GM12878 (cell line): ENCODE results near the gene CSF1R. TPM values are rescaled to one million over a fixed set of nuclear protein-coding genes. Genes with fewer than 3 reads are reported as not detected.

ENCODE experiments used
- ATF3 ChIP-seq: IDR thresholded peaks from 2 replicates; pipeline ENCODE4 v1.6.1; 2011; ENCODE audit warnings: low read depth, mild to moderate bottlenecking, low read length, moderate library complexity, borderline replicate concordance; ENCODE audit errors: extremely low read depth
- BCL11A ChIP-seq: IDR thresholded peaks from 2 replicates; pipeline ENCODE4 v1.6.1; 2011; ENCODE audit warnings: low read depth, low read length
- BHLHE40 ChIP-seq, 2 experiments: fragments of 450-650 bp in 1 of 2; IDR thresholded peaks; 2 replicates each; pipeline ENCODE4 v1.6.1; 2011 to 2017; ENCODE audit warnings: low read depth in 2 of 2, borderline replicate concordance in 1 of 2, improper control_type of control experiment in 1 of 2, low read length in 1 of 2, mild to moderate bottlenecking in 1 of 2
- BMI1 ChIP-seq: fragments of 450-650 bp; IDR thresholded peaks from 2 replicates; pipeline ENCODE4 v1.6.1; 2016; ENCODE audit warnings: mild to moderate bottlenecking, moderate library complexity, borderline replicate concordance
- IKZF1 ChIP-seq: fragments of 450-650 bp; conservative IDR thresholded peaks from 2 replicates; pipeline ENCODE4 v1.6.1; 2017; ENCODE audit warnings: antibody characterized with exemption, mild to moderate bottlenecking
- MEF2A ChIP-seq: IDR thresholded peaks from 2 replicates; pipeline ENCODE4 v1.6.1; 2011; ENCODE audit warnings: low read depth, mild to moderate bottlenecking, low read length, moderate library complexity; ENCODE audit not compliant: insufficient read depth
- RAD51 ChIP-seq: fragments of 450-650 bp; IDR thresholded peaks from 2 replicates; pipeline ENCODE4 v1.6.1; 2016; ENCODE audit warnings: moderate library complexity, mild to moderate bottlenecking, inconsistent platforms
- SMAD1 ChIP-seq: fragments of 450-650 bp; IDR thresholded peaks from 2 replicates; pipeline ENCODE4 v1.6.1; 2018; ENCODE audit warnings: mild to moderate bottlenecking, low read depth; ENCODE audit not compliant: partially characterized antibody
- SMC3 ChIP-seq: IDR thresholded peaks from 2 replicates; pipeline ENCODE4 v1.6.1; 2011; ENCODE audit warnings: low read length, improper control_type of control experiment, borderline replicate concordance
- USF2 ChIP-seq: IDR thresholded peaks from 2 replicates; pipeline ENCODE4 v1.6.1; 2011; ENCODE audit warnings: low read depth, low read length, improper control_type of control experiment, borderline replicate concordance
- ZBED1 ChIP-seq: IDR thresholded peaks from 2 replicates; pipeline ENCODE4 v1.6.1; 2016; ENCODE audit warnings: borderline replicate concordance
- ZZZ3 ChIP-seq: IDR thresholded peaks from 2 replicates; pipeline ENCODE4 v1.6.1; 2011; ENCODE audit warnings: low read depth; ENCODE audit not compliant: control insufficient read depth, insufficient read length
- polyA plus RNA-seq, 11 experiments: library from polyadenylated mRNA; depleted of rRNA in 4 of 11; unstranded in 6 of 11; stranded (reverse) in 5 of 11; fragments of >200 nt; fragmentation: Nextera tagmentation in 4 of 11; fragmentation: Illumina TruSeq in 1 of 11; extraction: Ambion mirVana in 4 of 11; extraction: Trizol in 1 of 11; gene quantifications; 1 replicate in 1 of 11; 2 replicates in 10 of 11; pipeline versions ENCODE4 v1.2.1 to v1.2.3, GENCODE V29; 2011 to 2016; ENCODE audit warnings: inconsistent platforms in 2 of 11, missing spikeins in 2 of 11, low read depth in 1 of 11
- total RNA-seq, 4 experiments: library from RNA; depleted of rRNA in 3 of 4; stranded (reverse); fragments of >200 nt in 3 of 4; fragmentation: Illumina TruSeq in 1 of 4; extraction: Trizol in 1 of 4; gene quantifications; 2 replicates each; pipeline versions ENCODE4 v1.2.1 to v1.2.3, GENCODE V29; 2013 to 2021
- TF ChIP-seq, protein P1 (sequence below), 3 experiments: IDR thresholded peaks in 2 of 3; conservative IDR thresholded peaks in 1 of 3; 2 replicates each; pipeline ENCODE4 v1.5.1; 2011; ENCODE audit warnings: low read depth in 3 of 3, low read length in 3 of 3, mild to moderate bottlenecking in 3 of 3, control low read depth in 2 of 3, moderate library complexity in 2 of 3, inconsistent platforms in 1 of 3, mixed read lengths in 1 of 3; ENCODE audit not compliant: control insufficient read depth in 2 of 3, insufficient read depth in 1 of 3; ENCODE audit errors: extremely low read depth in 1 of 3
- TF ChIP-seq, protein P2 (sequence below): fragments of 450-650 bp; IDR thresholded peaks from 2 replicates; pipeline ENCODE4 v1.6.1; 2017; ENCODE audit warnings: borderline replicate concordance
- TF ChIP-seq, protein P3 (sequence below): IDR thresholded peaks from 2 replicates; pipeline ENCODE4 v1.6.1; 2012; ENCODE audit warnings: improper control_type of control experiment, low read depth, low read length; ENCODE audit not compliant: insufficient replicate concordance
- TF ChIP-seq, protein P4 (sequence below): fragments of 450-650 bp; IDR thresholded peaks from 2 replicates; pipeline ENCODE4 v1.6.1; 2017; ENCODE audit warnings: low read depth, mild to moderate bottlenecking, moderate library complexity

The CSF1R gene
- total and polyA plus RNA-seq, 10 of the 15 experiments (the other 5 are each of a cell fraction or from before 2014, with no cell fraction given) = 0.35 to 3.6 (median 1.2) TPM

- TF ChIP-seq, protein P1, sequence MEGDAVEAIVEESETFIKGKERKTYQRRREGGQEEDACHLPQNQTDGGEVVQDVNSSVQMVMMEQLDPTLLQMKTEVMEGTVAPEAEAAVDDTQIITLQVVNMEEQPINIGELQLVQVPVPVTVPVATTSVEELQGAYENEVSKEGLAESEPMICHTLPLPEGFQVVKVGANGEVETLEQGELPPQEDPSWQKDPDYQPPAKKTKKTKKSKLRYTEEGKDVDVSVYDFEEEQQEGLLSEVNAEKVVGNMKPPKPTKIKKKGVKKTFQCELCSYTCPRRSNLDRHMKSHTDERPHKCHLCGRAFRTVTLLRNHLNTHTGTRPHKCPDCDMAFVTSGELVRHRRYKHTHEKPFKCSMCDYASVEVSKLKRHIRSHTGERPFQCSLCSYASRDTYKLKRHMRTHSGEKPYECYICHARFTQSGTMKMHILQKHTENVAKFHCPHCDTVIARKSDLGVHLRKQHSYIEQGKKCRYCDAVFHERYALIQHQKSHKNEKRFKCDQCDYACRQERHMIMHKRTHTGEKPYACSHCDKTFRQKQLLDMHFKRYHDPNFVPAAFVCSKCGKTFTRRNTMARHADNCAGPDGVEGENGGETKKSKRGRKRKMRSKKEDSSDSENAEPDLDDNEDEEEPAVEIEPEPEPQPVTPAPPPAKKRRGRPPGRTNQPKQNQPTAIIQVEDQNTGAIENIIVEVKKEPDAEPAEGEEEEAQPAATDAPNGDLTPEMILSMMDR (IDR thresholded peaks at IDR 0.05 in 2 of 3, conservative IDR thresholded peaks at IDR 0.05 in 1 of 3; ENCODE audit: control insufficient read depth in 2 of 3, extremely low read depth in 1 of 3, insufficient read depth in 1 of 3, low read depth in 3 of 3, low read length in 3 of 3) = peak; percentile 88 to 92 (median 91)
- TF ChIP-seq BCL11A (no peak), ZBED1 (no peak), USF2 (no peak), IKZF1 (no peak), BHLHE40 (IDR thresholded peaks at IDR 0.05; ENCODE audit: borderline replicate concordance in 1 of 2, low read depth in 2 of 2, low read length in 1 of 2) (no peak), SMAD1 (no peak), MEF2A (no peak), ZZZ3 (no peak), ATF3 (no peak), BMI1 (no peak), RAD51 (no peak), SMC3 (peak; percentile 89; the same call in 1 of the 2 replicates)
- TF ChIP-seq, protein P2, sequence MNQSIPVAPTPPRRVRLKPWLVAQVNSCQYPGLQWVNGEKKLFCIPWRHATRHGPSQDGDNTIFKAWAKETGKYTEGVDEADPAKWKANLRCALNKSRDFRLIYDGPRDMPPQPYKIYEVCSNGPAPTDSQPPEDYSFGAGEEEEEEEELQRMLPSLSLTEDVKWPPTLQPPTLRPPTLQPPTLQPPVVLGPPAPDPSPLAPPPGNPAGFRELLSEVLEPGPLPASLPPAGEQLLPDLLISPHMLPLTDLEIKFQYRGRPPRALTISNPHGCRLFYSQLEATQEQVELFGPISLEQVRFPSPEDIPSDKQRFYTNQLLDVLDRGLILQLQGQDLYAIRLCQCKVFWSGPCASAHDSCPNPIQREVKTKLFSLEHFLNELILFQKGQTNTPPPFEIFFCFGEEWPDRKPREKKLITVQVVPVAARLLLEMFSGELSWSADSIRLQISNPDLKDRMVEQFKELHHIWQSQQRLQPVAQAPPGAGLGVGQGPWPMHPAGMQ = no peak
- TF ChIP-seq, protein P3, sequence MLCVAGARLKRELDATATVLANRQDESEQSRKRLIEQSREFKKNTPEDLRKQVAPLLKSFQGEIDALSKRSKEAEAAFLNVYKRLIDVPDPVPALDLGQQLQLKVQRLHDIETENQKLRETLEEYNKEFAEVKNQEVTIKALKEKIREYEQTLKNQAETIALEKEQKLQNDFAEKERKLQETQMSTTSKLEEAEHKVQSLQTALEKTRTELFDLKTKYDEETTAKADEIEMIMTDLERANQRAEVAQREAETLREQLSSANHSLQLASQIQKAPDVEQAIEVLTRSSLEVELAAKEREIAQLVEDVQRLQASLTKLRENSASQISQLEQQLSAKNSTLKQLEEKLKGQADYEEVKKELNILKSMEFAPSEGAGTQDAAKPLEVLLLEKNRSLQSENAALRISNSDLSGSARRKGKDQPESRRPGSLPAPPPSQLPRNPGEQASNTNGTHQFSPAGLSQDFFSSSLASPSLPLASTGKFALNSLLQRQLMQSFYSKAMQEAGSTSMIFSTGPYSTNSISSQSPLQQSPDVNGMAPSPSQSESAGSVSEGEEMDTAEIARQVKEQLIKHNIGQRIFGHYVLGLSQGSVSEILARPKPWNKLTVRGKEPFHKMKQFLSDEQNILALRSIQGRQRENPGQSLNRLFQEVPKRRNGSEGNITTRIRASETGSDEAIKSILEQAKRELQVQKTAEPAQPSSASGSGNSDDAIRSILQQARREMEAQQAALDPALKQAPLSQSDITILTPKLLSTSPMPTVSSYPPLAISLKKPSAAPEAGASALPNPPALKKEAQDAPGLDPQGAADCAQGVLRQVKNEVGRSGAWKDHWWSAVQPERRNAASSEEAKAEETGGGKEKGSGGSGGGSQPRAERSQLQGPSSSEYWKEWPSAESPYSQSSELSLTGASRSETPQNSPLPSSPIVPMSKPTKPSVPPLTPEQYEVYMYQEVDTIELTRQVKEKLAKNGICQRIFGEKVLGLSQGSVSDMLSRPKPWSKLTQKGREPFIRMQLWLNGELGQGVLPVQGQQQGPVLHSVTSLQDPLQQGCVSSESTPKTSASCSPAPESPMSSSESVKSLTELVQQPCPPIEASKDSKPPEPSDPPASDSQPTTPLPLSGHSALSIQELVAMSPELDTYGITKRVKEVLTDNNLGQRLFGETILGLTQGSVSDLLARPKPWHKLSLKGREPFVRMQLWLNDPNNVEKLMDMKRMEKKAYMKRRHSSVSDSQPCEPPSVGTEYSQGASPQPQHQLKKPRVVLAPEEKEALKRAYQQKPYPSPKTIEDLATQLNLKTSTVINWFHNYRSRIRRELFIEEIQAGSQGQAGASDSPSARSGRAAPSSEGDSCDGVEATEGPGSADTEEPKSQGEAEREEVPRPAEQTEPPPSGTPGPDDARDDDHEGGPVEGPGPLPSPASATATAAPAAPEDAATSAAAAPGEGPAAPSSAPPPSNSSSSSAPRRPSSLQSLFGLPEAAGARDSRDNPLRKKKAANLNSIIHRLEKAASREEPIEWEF = no peak
- TF ChIP-seq, protein P4, sequence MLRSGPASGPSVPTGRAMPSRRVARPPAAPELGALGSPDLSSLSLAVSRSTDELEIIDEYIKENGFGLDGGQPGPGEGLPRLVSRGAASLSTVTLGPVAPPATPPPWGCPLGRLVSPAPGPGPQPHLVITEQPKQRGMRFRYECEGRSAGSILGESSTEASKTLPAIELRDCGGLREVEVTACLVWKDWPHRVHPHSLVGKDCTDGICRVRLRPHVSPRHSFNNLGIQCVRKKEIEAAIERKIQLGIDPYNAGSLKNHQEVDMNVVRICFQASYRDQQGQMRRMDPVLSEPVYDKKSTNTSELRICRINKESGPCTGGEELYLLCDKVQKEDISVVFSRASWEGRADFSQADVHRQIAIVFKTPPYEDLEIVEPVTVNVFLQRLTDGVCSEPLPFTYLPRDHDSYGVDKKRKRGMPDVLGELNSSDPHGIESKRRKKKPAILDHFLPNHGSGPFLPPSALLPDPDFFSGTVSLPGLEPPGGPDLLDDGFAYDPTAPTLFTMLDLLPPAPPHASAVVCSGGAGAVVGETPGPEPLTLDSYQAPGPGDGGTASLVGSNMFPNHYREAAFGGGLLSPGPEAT = no peak
These were observed 43.6 kb upstream of the CSF1R start (continued) for GRCh38 chr5:150129813-150130492.
